ENCODE measurements around the gene JMJD8. TPM values are rescaled to one million over a fixed set of nuclear protein-coding genes. Genes with fewer than 3 reads are reported as not detected.
A peak's percentile ranks its signal among the peaks of the same experiment; 100 is the strongest.

The JMJD8 gene
- total and polyA plus RNA-seq, 8 donors: 24.2 to 229 (median 83.3) TPM

GRCh38 chr16:720990-721764, 37.0 kb upstream of the JMJD8 start, which contains the start of gene ANTKMT:
Gene ANTKMT (plus strand): TSS chr16:721146. CDS start chr16:721275, 129 bp downstream.
- Histone ChIP-seq H3K36me3 (peaks cover 0 to 14% (median 0%) of the 10 kb centered on the region in 4 donors), H3K27me3 (peaks cover 0 to 37% (median 0%) of the 10 kb centered on the region in 3 donors), H3K4me1 (peaks cover 26 to 58% (median 55%) of the 10 kb centered on the region in 4 donors), H3K4me3 (peak within 1 kb of the TSS; percentile 63 to 88 (median 80)), H3K27ac (peak within 1 kb of the TSS; percentile 88 to 94 (median 90)), H3K9me3 (no peaks in the 10 kb centered on the region)
- TF ChIP-seq POLR2A (IDR thresholded peaks at IDR 0.05): no peak
- peak; percentile 22 to 74 (median 72) for TF ChIP-seq POLR2AphosphoS5 (IDR thresholded peaks at IDR 0.05)
- peak; percentile 89 to 96 for DNase-seq
- intact Hi-C loops (cut with DNase I; ENCODE audit: low total_unique reads): no loop called here
- WGBS, 5 donors: 7 to 25% (median 10%) methylated on average over 23 to 106 of the region's 106 CpGs

GRCh38 chr16:720447-720989, 36.4 kb upstream of the JMJD8 start:
- H3K36me3 ChIP-seq: peaks cover 0 to 14% (median 0%) of the 10 kb centered on the region in 4 donors
- intact Hi-C loops (cut with DNase I; ENCODE audit: low total_unique reads): no loop called here
- H3K4me1 ChIP-seq: peaks cover 31 to 59% (median 57%) of the 10 kb centered on the region in 4 donors
- no peaks in the 10 kb centered on the region for H3K9me3 ChIP-seq
- TF ChIP-seq POLR2AphosphoS5 (IDR thresholded peaks at IDR 0.05) (no peak), EP300 (IDR thresholded peaks at IDR 0.05) (no peak), POLR2A (IDR thresholded peaks at IDR 0.05) (no peak), CTCF (IDR thresholded peaks at IDR 0.05) (no peak)
- peak overlapping the region; percentile 88 to 94 (median 90) for H3K27ac ChIP-seq
- peaks cover 0 to 37% (median 0%) of the 10 kb centered on the region in 3 donors for H3K27me3 ChIP-seq
- peak overlapping the region; percentile 63 to 88 (median 80) for H3K4me3 ChIP-seq
- WGBS, 5 donors: 0 to 2% (median 1%) methylated on average over 7 to 38 of the region's 38 CpGs
- DNase-seq: peak in 1 of 2 donors; percentile 91

- TF ChIP-seq EP300 (IDR thresholded peaks at IDR 0.05) (no peak), POLR2A (IDR thresholded peaks at IDR 0.05) (no peak), POLR2AphosphoS5 (IDR thresholded peaks at IDR 0.05) (no peak), CTCF (IDR thresholded peaks at IDR 0.05) (no peak)
- intact Hi-C loops (cut with DNase I; ENCODE audit: low total_unique reads): no loop called here
- 7 to 11% (median 7%) methylated on average over 14 to 16 of the region's 16 CpGs for WGBS, 5 donors
- peak overlapping the region; percentile 63 to 88 (median 80) for H3K4me3 ChIP-seq
- H3K27ac ChIP-seq: peak overlapping the region; percentile 88 to 94 (median 90)
- peak in 1 of 2 donors; percentile 49 for DNase-seq
- peaks cover 0 to 35% (median 0%) of the 10 kb centered on the region in 3 donors for H3K27me3 ChIP-seq
- H3K9me3 ChIP-seq: no peaks in the 10 kb centered on the region
- H3K4me1 ChIP-seq: peaks cover 35 to 63% (median 60%) of the 10 kb centered on the region in 4 donors
- H3K36me3 ChIP-seq: peaks cover 0 to 14% (median 0%) of the 10 kb centered on the region in 4 donors
These were observed 35.8 kb upstream of the JMJD8 start for GRCh38 chr16:719815-720446.

- no peak overlapping the region for H3K4me3 ChIP-seq
- peaks cover 0 to 37% (median 5%) of the 10 kb centered on the region in 3 donors for H3K27me3 ChIP-seq
- no peak for DNase-seq
- no peak for TF ChIP-seq POLR2A (IDR thresholded peaks at IDR 0.05)
- no peak for TF ChIP-seq EP300 (IDR thresholded peaks at IDR 0.05)
- TF ChIP-seq POLR2AphosphoS5 (IDR thresholded peaks at IDR 0.05): no peak
- TF ChIP-seq CTCF (IDR thresholded peaks at IDR 0.05): no peak
- H3K4me1 ChIP-seq: peaks cover 40 to 70% (median 67%) of the 10 kb centered on the region in 4 donors
- WGBS, 5 donors: 39 to 67% (median 57%) methylated on average over 5 to 6 of the region's 6 CpGs
- intact Hi-C loops (cut with DNase I; ENCODE audit: low total_unique reads): no loop called here
- H3K27ac ChIP-seq: no peak overlapping the region
- no peaks in the 10 kb centered on the region for H3K9me3 ChIP-seq
- H3K36me3 ChIP-seq: peaks cover 0 to 14% (median 0%) of the 10 kb centered on the region in 4 donors
These were observed 34.8 kb upstream of the JMJD8 start for GRCh38 chr16:718922-719321.

All from stomach (tissue), 9 donors.